Left ventricle myocardium inferior (tissue), 1 donor: ENCODE data around the gene LAMB4. TPM values are rescaled to one million over a fixed set of nuclear protein-coding genes. Genes with fewer than 3 reads are reported as not detected.

ENCODE experiments used
- DNase-seq: peaks from one replicate; pipeline ENCODE4 v3.0.0-alpha.2; 2020
- H3K27ac ChIP-seq: fragments of 200-600 bp; replicated peaks from 2 replicates; pipeline ENCODE4 v1.8.0; 2021
- H3K27me3 ChIP-seq: fragments of 200-600 bp; 2 replicates; pipeline ENCODE4 v1.8.0; 2021; ENCODE audit warnings: low read depth
- H3K36me3 ChIP-seq: fragments of 200-600 bp; 2 replicates; pipeline ENCODE4 v1.8.0; 2021
- H3K4me1 ChIP-seq: fragments of 200-600 bp; 2 replicates; pipeline ENCODE4 v1.8.0; 2021
- H3K4me3 ChIP-seq: fragments of 200-600 bp; 2 replicates; pipeline ENCODE4 v1.8.0; 2021; ENCODE audit warnings: mild to moderate bottlenecking, moderate library complexity
- H3K9me3 ChIP-seq: fragments of 200-600 bp; replicated peaks from 2 replicates; pipeline ENCODE4 v1.8.0; 2021
- intact Hi-C: fragments of 100-400 bp; cut with micrococcal nuclease; formaldehyde crosslinking; loops from one replicate; pipeline ENCODE4 v1.11.0; 2022
- total RNA-seq: library from RNA; stranded (reverse); fragmentation: NEBNext Ultra II Directional; extraction: Animal tissue kit (Norgen Biotek cat#: 25700); gene quantifications from one replicate; pipeline ENCODE4 v1.2.1, GENCODE V29; 2021
- TF ChIP-seq, protein P1 (sequence below): fragments of 200-600 bp; IDR thresholded peaks from 2 replicates; pipeline ENCODE4 v1.8.0; 2021; ENCODE audit warnings: antibody characterized with exemption, mild to moderate bottlenecking, borderline replicate concordance
- donor health status: DM: no; HTN: yes; CAD: no; lungs with severe emphysema.

LAMB4 gene
- total RNA-seq, 1 donor from 2014 or later: 0.33 TPM

DNA sequence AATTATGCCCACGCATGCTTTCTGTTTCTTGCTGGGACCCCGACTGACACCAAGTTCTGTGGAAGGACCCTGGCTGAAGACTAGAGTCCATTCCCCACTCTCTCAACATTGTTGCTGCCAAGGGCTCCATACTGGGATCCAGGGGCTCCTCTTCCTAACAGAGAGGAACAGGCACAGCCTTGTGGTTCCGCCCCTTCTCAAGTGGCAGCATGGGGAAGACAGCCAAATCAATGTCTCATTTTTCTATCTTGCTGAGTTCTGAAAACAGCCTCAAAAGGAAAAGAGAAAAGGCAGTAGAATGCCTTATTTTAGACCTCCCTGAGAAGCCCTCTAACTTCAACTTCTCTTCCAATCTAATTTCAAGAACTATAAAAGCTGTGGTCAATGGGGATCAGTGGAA, 103.5 kb downstream of the LAMB4 start:
- DNase-seq: no peak
- TF ChIP-seq, protein P1, sequence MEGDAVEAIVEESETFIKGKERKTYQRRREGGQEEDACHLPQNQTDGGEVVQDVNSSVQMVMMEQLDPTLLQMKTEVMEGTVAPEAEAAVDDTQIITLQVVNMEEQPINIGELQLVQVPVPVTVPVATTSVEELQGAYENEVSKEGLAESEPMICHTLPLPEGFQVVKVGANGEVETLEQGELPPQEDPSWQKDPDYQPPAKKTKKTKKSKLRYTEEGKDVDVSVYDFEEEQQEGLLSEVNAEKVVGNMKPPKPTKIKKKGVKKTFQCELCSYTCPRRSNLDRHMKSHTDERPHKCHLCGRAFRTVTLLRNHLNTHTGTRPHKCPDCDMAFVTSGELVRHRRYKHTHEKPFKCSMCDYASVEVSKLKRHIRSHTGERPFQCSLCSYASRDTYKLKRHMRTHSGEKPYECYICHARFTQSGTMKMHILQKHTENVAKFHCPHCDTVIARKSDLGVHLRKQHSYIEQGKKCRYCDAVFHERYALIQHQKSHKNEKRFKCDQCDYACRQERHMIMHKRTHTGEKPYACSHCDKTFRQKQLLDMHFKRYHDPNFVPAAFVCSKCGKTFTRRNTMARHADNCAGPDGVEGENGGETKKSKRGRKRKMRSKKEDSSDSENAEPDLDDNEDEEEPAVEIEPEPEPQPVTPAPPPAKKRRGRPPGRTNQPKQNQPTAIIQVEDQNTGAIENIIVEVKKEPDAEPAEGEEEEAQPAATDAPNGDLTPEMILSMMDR: no peak
- Histone ChIP-seq H3K4me1 (no peaks in the 10 kb centered on the region), H3K27me3 (no peaks in the 10 kb centered on the region), H3K4me3 (no peak overlapping the region), H3K9me3 (no peaks in the 10 kb centered on the region), H3K27ac (no peak overlapping the region), H3K36me3 (no peaks in the 10 kb centered on the region)
- intact Hi-C loops: no loop called here

DNA sequence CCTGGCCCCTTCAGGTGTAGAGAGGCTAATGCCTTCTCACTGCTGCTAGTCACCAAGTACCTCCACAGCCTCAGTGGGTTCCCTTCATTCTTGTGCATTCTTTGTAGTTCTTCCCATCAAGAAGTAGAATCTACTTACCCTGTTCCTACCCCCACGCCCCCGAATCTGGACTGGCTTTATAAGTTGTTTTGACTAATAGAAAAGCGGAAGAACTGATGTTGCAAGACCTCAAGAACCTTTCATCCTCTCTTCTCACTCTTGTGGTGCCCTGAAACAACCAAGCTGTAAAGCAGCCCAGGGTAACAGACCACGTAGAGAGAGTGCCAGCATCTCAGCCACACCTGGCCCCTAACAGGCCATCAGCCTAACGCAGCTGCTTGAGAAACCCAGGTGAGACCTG, 104.0 kb downstream of the LAMB4 start:
- Histone ChIP-seq H3K27ac (no peak overlapping the region), H3K9me3 (no peaks in the 10 kb centered on the region)

DNA sequence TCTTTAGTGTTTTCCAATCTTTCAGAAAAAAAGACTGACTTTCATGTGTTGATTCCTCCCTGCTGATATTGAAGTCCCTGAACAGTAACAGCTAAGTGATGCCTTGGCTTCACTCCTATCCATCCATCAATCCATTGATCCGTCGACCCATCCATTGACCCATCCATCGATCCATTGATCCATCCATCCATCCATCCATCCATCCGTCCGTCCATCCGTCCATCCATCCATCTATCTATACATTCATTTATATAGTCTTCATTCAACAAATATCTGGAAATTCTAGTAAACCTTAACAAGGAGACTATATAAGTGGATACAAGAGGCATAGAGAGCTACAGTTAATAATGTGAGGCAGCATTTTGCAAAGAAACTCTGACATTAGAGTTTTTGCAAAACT, 105.6 kb downstream of the LAMB4 start:
- DNase-seq: no peak
- H3K36me3 ChIP-seq: no peaks in the 10 kb centered on the region
- no peak overlapping the region for H3K4me3 ChIP-seq
- intact Hi-C loops: no loop called here
- TF ChIP-seq, protein P1: no peak
- H3K4me1 ChIP-seq: no peaks in the 10 kb centered on the region
- H3K9me3 ChIP-seq: no peaks in the 10 kb centered on the region
- H3K27me3 ChIP-seq: no peaks in the 10 kb centered on the region
- no peak overlapping the region for H3K27ac ChIP-seq

More for the DNA sequence above, 104.0 kb downstream of the LAMB4 start:
- DNase-seq: no peak
- intact Hi-C loops: no loop called here
- H3K27me3 ChIP-seq: no peaks in the 10 kb centered on the region
- H3K4me1 ChIP-seq: no peaks in the 10 kb centered on the region
- H3K4me3 ChIP-seq: no peak overlapping the region
- H3K36me3 ChIP-seq: no peaks in the 10 kb centered on the region
- TF ChIP-seq, protein P1: no peak

DNA sequence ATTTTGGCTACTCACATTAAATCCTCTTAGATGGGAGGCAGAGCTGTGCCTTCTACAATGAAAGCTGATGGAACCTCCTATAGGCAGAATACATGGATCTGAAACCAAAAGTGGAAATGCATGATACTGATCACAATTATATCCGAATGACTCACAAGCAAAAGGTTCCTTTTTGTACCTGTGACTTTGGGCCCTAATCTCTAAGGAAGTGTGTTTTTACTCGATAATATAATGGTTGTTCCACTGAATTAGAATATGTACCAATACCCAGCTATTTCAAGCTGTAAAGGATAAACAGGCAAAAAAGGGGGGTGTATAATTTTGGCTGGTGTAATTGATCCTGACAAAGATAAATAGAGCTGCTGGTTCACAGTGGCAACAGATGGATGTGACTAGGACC, 109.6 kb downstream of the LAMB4 start:
- Histone ChIP-seq H3K27ac (no peak overlapping the region), H3K36me3 (no peaks in the 10 kb centered on the region), H3K27me3 (no peaks in the 10 kb centered on the region), H3K4me3 (no peak overlapping the region), H3K4me1 (peaks cover 16% of the 10 kb centered on the region), H3K9me3 (no peaks in the 10 kb centered on the region)
- DNase-seq: no peak
- intact Hi-C loops: no loop called here
- TF ChIP-seq, protein P1: no peak

DNA sequence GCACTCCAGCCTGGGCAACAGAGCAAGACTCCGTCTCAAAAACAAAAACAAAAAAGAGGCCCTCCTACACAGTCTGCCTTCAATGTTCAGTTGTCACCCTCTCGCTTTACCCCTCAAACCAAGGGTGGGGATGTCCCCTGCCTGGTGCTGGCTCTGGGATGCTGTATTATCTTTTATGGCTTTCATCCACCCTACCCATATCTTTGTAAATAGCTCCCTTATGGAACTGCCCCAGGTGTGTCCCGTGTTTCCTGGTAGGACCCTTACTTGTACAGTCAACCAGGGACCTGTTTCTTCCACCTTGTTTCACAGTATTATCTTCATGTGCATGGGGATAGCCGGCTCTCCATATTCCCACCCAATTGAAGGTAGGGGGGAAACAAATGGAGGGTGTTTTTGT, 111.5 kb downstream of the LAMB4 start:
- DNase-seq: no peak
- H3K27ac ChIP-seq: no peak overlapping the region
- no peak overlapping the region for H3K4me3 ChIP-seq
- no peaks in the 10 kb centered on the region for H3K27me3 ChIP-seq
- no peaks in the 10 kb centered on the region for H3K36me3 ChIP-seq
- peaks cover 16% of the 10 kb centered on the region for H3K4me1 ChIP-seq
- TF ChIP-seq, protein P1: no peak
- H3K9me3 ChIP-seq: no peaks in the 10 kb centered on the region
- intact Hi-C loops: no loop called here

DNA sequence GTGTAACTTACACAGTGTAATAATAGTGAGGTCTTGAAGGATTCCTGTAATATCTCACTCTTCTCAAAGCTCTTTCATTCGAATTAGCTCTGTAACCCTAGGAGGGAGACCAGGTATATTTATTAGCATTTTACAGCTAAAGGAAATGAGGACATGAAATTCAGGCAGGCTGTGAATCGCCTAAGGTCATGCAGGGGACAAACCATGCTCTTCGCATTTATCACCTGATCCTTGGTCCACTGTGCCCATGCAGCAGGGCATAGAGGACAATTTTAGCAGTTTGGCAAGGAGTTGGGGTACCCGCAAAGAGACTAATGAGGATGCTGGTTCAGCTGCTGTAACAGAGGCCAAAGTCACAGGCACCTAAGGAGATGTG, 112.4 kb downstream of the LAMB4 start:
- intact Hi-C loops: no loop called here
- no peak for DNase-seq
- Histone ChIP-seq H3K9me3 (no peaks in the 10 kb centered on the region), H3K36me3 (no peaks in the 10 kb centered on the region), H3K27ac (no peak overlapping the region), H3K4me1 (peaks cover 21% of the 10 kb centered on the region), H3K4me3 (no peak overlapping the region), H3K27me3 (no peaks in the 10 kb centered on the region)
- TF ChIP-seq, protein P1: no peak
